ENCODE data around the gene BMP4.

BMP4 gene

GRCh38 chr14:53943751-53944083, 12.9 kb downstream of the BMP4 start:
- DNase-seq: no peak

- no peak for DNase-seq
Measured at GRCh38 chr14:53942970-53943750, 13.5 kb downstream of the BMP4 start.

- DNase-seq: no peak
Measured at GRCh38 chr14:53938136-53938837, 18.3 kb downstream of the BMP4 start.

- DNase-seq: no peak
Measured at GRCh38 chr14:53934778-53935414, 21.7 kb downstream of the BMP4 start.

- no peak for DNase-seq
Measured at GRCh38 chr14:53932966-53933365, 23.7 kb downstream of the BMP4 start.

GRCh38 chr14:53929871-53930715, 26.5 kb downstream of the BMP4 start:
- peak; percentile 34 to 40 for DNase-seq

- DNase-seq: no peak
Measured at GRCh38 chr14:53927171-53927570, 29.5 kb downstream of the BMP4 start.

- no peak for DNase-seq
Measured at GRCh38 chr14:53925201-53925766, 31.3 kb downstream of the BMP4 start.

- DNase-seq: no peak
Measured at GRCh38 chr14:53924753-53925152, 31.9 kb downstream of the BMP4 start.

GRCh38 chr14:53921027-53921426, 35.6 kb downstream of the BMP4 start:
- DNase-seq: no peak

- no peak for DNase-seq
Measured at GRCh38 chr14:53916239-53916638, 40.4 kb downstream of the BMP4 start.

- DNase-seq: no peak
Measured at GRCh38 chr14:53915364-53916014, 41.1 kb downstream of the BMP4 start.

GRCh38 chr14:53912021-53912420, 44.6 kb downstream of the BMP4 start:
- DNase-seq: no peak

GRCh38 chr14:53908416-53908815, 48.2 kb downstream of the BMP4 start:
- no peak for DNase-seq

GRCh38 chr14:53902307-53902706, 54.3 kb downstream of the BMP4 start:
- no peak for DNase-seq

GRCh38 chr14:53900499-53900898, 56.1 kb downstream of the BMP4 start:
- DNase-seq: no peak
